Keratinocyte (primary cell): ENCODE results near the gene PCP4L1.

ENCODE experiments used
- CTCF ChIP-seq, 3 experiments: IDR thresholded peaks in 1 of 3; conservative IDR thresholded peaks in 1 of 3; optimal IDR thresholded peaks in 1 of 3; 2 replicates in 2 of 3; 3 replicates in 1 of 3; pipeline versions ENCODE3 to v1.5.1; 2011; ENCODE audit warnings: low read length in 3 of 3, mild to moderate bottlenecking in 3 of 3, moderate library complexity in 2 of 3, control low read depth in 1 of 3, inconsistent platforms in 1 of 3; ENCODE audit not compliant: insufficient read depth in 2 of 3; ENCODE audit errors: extremely low read depth in 1 of 3
- EZH2 ChIP-seq: IDR thresholded peaks from one replicate; pipeline ENCODE4 v1.6.1; 2012; ENCODE audit warnings: inconsistent platforms, mild to moderate bottlenecking, low read length, moderate library complexity

- TF ChIP-seq CTCF (optimal IDR thresholded peaks at IDR 0.05 in 1 of 3, IDR thresholded peaks at IDR 0.05 in 1 of 3, conservative IDR thresholded peaks at IDR 0.05 in 1 of 3; ENCODE audit: extremely low read depth in 1 of 3, insufficient read depth in 2 of 3, low read length in 3 of 3) = no peak
- no peak for TF ChIP-seq EZH2
Measured at GRCh38 chr1:161330346-161330745, 71.8 kb downstream of the PCP4L1 start.
